Panc1 (cell line): Measurements from ENCODE around the gene CTNND1. TPM values are rescaled to one million over a fixed set of nuclear protein-coding genes. Genes with fewer than 3 reads are reported as not detected.

Experiments
- ATAC-seq: fragments of 200-7000 bp; cut with Tn5 transposase; 2 replicates; pipeline ENCODE4 v1.9.1; 2020; ENCODE audit warnings: mild to moderate bottlenecking, moderate library complexity
- BruUV-seq: library from RNA; stranded (reverse); fragments of 400-500 nt; replicated peaks from 2 replicates; lab custom pipeline; 2021; lab: Mats Ljungman, UMichigan
- CTCF ChIA-PET: fragments of 300-600 bp; sonication (Branson Sonifier 250); formaldehyde crosslinking; loops from one replicate; lab custom pipeline; 2022; ENCODE audit warnings: antibody characterized with exemption; lab: Charles Lee
- POLR2A ChIA-PET: fragments of 300-600 bp; sonication (Branson Sonifier 250); formaldehyde crosslinking; loops from one replicate; lab custom pipeline; 2022; ENCODE audit warnings: antibody characterized with exemption; lab: Charles Lee
- DNase-seq: peaks from one replicate; pipeline ENCODE4 v3.0.0-alpha.2; 2010; ENCODE audit warnings: low read depth, low spot score
- H3K27ac ChIP-seq: 2 replicates; pipeline ENCODE4 v1.5.1; 2011; ENCODE audit warnings: mild to moderate bottlenecking, low read length, inconsistent platforms
- H3K27me3 ChIP-seq: fragments of 200-500 bp; sonication (Bioruptor generic); 2 replicates; pipeline ENCODE4 v1.6.0; 2014; ENCODE audit warnings: low read length, inconsistent platforms; ENCODE audit not compliant: control insufficient read depth, insufficient read depth
- H3K36me3 ChIP-seq: fragments of 200-500 bp; sonication (Bioruptor generic); 2 replicates; pipeline ENCODE4 v1.5.1; 2014; ENCODE audit warnings: inconsistent platforms, mild to moderate bottlenecking, low read length, moderate library complexity; ENCODE audit not compliant: control insufficient read depth, insufficient read depth
- H3K4me1 ChIP-seq: 2 replicates; pipeline ENCODE4 v1.5.1; 2011; ENCODE audit warnings: inconsistent platforms, mild to moderate bottlenecking, low read length, moderate library complexity; ENCODE audit not compliant: control insufficient read depth, insufficient read depth
- H3K4me3 ChIP-seq, 2 experiments: 2 replicates each; pipeline ENCODE4 v1.5.1; 2011 to 2012; ENCODE audit warnings: low read depth in 2 of 2, low read length in 2 of 2, mild to moderate bottlenecking in 2 of 2, inconsistent platforms in 1 of 2, moderate library complexity in 1 of 2
- H3K9me3 ChIP-seq: fragments of 200-500 bp; sonication (Bioruptor generic); 2 replicates; pipeline ENCODE4 v1.5.1; 2014; ENCODE audit warnings: low read depth, mild to moderate bottlenecking, inconsistent platforms, low read length, moderate library complexity; ENCODE audit not compliant: control insufficient read depth, insufficient read depth
- CTCF ChIP-seq: fragments of 450-650 bp; IDR thresholded peaks from 2 replicates; pipeline ENCODE4 v1.5.1; 2017; ENCODE audit warnings: mild to moderate bottlenecking
- POLR2AphosphoS5 ChIP-seq: IDR thresholded peaks from 2 replicates; pipeline ENCODE4 v1.6.1; 2012; ENCODE audit warnings: mild to moderate bottlenecking, low read depth, low read length, moderate library complexity
- REST ChIP-seq, 2 experiments: IDR thresholded peaks; 2 replicates each; pipeline ENCODE4 v1.6.1; 2011 to 2012; ENCODE audit warnings: low read depth in 2 of 2, control low read depth in 1 of 2, low read length in 1 of 2, mild to moderate bottlenecking in 1 of 2, moderate library complexity in 1 of 2; ENCODE audit not compliant: insufficient read depth in 1 of 2
- SIN3A ChIP-seq: IDR thresholded peaks from 2 replicates; pipeline ENCODE4 v1.6.1; 2012; ENCODE audit warnings: low read depth, mild to moderate bottlenecking, low read length, moderate library complexity, borderline replicate concordance; ENCODE audit not compliant: insufficient read depth
- TCF7L2 ChIP-seq: IDR thresholded peaks from 2 replicates; pipeline ENCODE4 v1.6.1; 2011; ENCODE audit warnings: mild to moderate bottlenecking, low read depth, low read length, inconsistent platforms
- in situ Hi-C: cut with HindIII; loops from 2 replicates; pipeline ENCODE4 v1.10.0; 2016; ENCODE audit warnings: low sequenced_read_pairs, low pct_unique_long_range_greater_than_20kb
- intact Hi-C: fragments of 100-400 bp; cut with micrococcal nuclease; formaldehyde crosslinking; loops from one replicate; pipeline ENCODE4 v1.10.0; 2022; ENCODE audit not compliant: unreplicated experiment
- total RNA-seq: library from RNA; stranded (reverse); gene quantifications from one replicate; pipeline ENCODE4 v1.2.1, GENCODE V29; 2021; ENCODE audit not compliant: unreplicated experiment

CTNND1 gene
- total RNA-seq, 1 experiment from 2014 or later, result 189 TPM

DNA sequence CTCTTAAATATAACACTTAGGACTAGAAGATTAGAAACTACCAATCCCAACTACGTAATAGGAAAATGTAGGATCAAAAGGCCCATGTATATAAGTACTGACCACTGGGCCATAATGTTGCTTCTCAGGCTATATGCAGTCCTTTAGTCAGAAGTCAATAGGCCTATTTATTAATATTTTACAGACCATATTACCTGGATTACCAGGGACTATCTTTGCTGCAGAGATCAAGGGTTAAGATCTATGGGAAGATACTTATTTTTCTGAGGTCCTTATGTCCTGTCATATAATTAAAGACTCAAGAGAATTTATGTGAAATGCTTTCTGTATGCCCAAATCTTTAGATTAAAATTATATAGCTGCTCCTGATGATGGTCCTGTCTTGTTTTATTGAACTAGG is 57.2 kb downstream of the CTNND1 start:
- Histone ChIP-seq H3K27me3 (no peaks in the 10 kb centered on the region), H3K4me3 (no peak overlapping the region), H3K36me3 (peaks cover 28% of the 10 kb centered on the region), H3K27ac (no peak overlapping the region), H3K4me1 (no peaks in the 10 kb centered on the region), H3K9me3 (no peaks in the 10 kb centered on the region)
- no TSS peak for BruUV-seq
- ATAC-seq, result no peak
- in situ Hi-C loops (no loop called here), intact Hi-C loops (no loop called here)
- ChIA-PET CTCF (no interaction called here), POLR2A (no interaction called here)
- DNase-seq, result no peak
- no peak for TF ChIP-seq TCF7L2
- no peak for TF ChIP-seq REST (IDR thresholded peaks at IDR 0.05; ENCODE audit: insufficient read depth in 1 of 2, low read depth in 2 of 2, low read length in 1 of 2)
- TF ChIP-seq CTCF, result no peak
- TF ChIP-seq POLR2AphosphoS5, result no peak
- TF ChIP-seq SIN3A, result no peak

GRCh38 chr11:57819252-57819979 is 57.8 kb downstream of the CTNND1 start:
- no peak for ATAC-seq

More at GRCh38 chr11:57819252-57819979, 57.8 kb downstream of the CTNND1 start:
- Histone ChIP-seq H3K4me1 (no peaks in the 10 kb centered on the region), H3K27me3 (no peaks in the 10 kb centered on the region), H3K9me3 (no peaks in the 10 kb centered on the region), H3K36me3 (peaks cover 25% of the 10 kb centered on the region), H3K27ac (no peak overlapping the region), H3K4me3 (no peak overlapping the region)
- ChIA-PET CTCF (interaction anchor here (0.7 kb wide), 1 partner anchor 19 kb away, joined by 4 read pairs; no protein-coding TSS in a partner anchor), POLR2A (no interaction called here)
- no peak for DNase-seq
- no TSS peak for BruUV-seq
- in situ Hi-C loops, result no loop called here
- intact Hi-C loops, result no loop called here
- TF ChIP-seq POLR2AphosphoS5 (no peak), REST (IDR thresholded peaks at IDR 0.05; ENCODE audit: insufficient read depth in 1 of 2, low read depth in 2 of 2, low read length in 1 of 2) (no peak), CTCF (no peak), TCF7L2 (no peak), SIN3A (no peak)
